Germinal center (tissue), 1 donor: Measurements from ENCODE around the gene MYEOV.
A peak's percentile ranks its signal among the peaks of the same experiment; 100 is the strongest.

Experiments used
- DNase-seq: peaks from one replicate; pipeline ENCODE4 v3.0.0; 2012; ENCODE audit warnings: mixed read lengths, low spot score

The MYEOV gene

DNA sequence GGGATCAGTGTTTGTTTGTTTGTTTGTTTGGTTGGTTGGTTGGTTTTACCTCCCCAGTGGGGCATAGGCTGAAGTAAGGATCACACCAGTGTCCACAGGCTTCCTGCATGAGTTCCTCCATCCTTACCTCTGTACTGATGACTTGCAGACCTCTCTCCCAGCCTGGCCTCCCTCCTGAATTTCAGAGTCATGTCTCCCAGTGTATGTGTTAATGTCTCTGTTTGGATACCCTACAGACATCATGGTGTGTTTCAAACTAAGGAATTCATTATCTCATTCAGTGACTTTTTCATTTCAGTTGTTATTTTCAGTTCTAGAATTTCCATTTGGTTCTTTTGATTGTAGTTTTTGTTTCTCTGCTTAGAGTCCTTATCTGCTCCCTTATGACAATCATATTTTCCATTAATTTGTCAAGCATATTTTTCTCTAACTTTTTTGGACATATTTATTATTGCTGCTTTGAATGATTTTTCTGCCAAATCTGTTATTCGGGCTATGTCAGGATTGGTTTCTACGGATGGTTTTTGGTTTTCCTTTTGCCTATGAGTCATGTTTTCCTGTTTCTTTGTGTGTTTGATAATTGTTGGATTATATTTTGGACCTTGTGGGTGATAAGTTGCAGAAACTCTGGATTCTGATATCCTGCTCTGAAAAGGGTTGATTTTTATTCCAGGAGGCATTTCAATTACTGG lies 23.6 kb downstream of the MYEOV start:
- no peak for DNase-seq

DNA sequence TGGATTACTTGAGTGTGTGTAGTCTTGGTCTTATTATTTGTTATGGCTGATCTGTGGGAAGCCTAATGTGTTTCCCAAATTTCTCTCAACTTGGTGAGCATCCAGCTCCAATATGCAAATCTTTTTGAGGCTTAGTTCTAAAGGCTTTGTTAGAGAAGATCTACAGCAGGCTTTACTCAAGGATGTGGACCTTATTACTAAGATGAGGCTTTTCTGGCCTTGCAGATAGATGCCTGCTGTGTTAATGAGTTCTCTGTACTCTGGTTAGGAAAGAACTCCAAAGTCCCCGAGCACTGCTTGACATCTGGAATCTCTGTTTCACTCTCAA lies 24.1 kb downstream of the MYEOV start:
- DNase-seq, result no peak

DNA sequence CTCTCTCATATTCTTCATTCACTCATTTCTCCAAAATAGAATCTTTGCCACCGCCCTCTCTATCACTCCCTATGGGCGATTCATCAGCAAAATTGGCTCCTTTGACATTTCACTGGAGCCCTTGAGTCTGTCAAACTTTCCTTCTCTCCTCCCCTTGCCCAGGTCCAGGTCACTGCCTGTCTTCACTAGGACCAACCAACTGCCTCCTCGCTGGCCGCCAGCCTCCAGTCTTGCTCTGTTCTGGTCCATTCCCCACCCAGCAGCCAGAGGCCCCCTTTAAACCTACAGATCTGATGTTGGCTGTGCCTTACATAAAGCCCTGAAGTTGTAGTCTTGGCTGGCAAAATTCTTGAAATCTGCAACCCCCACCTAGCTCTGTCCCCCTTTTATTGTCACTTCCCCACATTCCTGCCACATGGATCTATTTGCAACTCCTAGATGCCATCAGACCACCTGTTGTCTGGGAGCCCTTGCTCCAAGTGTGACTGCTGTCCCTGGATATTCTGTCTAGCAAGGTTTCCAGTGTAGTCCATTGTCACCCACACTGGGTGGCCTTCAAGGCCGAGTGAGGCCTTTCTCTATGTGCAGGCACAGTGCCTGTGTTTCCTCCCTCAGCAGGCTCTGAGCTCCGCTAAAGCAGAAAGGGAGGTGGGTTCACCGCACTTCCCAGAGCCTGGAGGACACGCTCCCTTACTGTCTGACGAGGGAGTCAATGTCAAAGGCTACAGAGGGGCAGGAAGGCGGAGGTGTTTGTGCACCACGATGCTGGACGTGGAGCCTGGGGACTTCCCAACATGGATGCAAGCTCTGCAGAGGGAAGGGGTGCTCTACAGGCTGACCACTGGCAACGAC lies 25.5 kb downstream of the MYEOV start:
- DNase-seq, result no peak

DNA sequence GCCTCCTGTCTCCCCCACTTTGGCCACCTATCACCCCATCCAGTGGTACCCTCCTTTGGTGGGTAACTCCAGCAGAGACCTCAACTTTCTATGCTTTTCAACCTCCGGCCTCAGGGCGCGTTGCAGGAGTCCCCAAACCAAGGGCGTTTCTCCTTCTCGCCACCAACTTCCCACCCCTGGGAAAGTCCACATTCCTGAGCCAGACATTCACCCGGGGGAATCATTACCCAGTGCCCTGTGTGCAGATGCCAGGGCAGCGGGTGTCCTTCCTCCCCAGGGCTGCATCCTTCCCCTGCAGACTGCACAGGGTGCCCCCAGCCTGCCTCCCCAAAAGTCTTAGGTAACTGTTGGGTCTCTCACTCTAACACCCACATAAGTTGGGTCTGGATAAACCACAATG lies 26.4 kb downstream of the MYEOV start:
- DNase-seq, result no peak

DNA sequence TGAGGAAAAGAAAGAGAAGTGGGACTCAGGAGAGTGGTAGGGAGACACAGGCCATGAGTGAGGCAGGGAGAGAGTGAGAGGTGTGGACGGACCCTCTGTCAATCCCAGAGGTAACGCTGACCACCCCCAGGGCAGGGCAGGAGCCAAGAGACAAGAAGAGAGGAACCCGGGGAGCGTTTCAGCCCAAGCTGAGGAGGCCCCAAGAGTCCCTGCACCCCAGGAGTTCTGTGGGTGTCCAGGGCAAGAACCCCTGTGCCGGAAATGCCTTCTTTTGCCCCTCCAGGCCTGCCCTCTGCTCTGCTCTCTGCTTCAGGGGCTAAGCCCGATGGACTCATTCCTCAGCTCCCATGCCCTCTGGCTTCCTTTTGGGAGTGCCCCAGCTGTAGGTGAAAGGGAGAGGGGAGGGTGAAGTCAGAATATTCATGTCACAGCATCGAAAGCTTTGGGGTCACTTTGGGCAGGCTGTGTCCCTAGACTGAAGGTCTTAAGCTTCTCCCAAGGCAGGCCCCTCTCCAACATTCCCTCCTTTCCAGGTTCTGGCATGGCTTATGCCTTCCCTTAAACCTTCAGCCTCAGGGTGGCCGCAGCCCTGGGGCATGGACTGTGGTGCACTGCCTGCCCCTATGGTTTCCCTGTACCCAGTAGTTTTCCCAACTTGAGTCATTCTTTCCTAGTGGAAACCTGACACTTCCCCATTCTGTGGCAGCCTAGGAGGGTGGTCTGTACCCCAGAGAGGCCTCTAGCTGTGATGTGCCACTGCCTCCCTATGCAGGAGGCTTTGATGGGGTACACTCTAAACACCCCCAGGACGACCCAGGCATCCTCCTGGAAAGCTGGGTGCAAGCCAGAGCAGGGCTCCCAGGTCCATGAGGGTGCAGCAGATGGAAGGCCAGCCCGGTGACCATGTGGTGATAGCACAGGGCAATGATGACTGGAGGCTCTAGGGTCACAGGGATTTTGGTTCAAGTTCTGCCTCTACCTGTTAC lies 27.1 kb downstream of the MYEOV start:
- no peak for DNase-seq

DNA sequence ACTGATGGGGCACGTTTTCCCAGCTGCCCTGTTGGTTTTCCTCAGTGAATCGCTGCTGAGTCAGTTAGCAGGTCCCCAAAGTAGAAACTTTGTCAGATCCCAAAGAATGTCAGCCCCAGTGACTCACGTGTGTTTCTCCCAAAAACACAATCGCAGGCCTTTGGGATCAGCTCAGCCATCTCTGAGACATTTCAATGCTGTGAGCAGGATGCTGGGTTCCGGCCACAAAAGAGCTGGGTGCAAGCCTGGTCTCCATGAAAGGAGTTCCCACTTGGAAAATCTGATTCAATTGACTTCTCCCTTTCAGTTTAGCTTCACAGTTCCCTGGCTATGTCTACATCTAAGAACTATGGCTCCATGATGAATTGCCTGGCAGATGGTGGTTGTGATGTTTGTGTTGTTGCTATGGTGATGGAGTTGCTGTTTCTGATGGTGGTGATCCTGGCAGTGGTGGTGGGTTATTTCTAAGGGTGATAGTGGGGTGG lies 28.0 kb downstream of the MYEOV start:
- DNase-seq, result no peak

DNA sequence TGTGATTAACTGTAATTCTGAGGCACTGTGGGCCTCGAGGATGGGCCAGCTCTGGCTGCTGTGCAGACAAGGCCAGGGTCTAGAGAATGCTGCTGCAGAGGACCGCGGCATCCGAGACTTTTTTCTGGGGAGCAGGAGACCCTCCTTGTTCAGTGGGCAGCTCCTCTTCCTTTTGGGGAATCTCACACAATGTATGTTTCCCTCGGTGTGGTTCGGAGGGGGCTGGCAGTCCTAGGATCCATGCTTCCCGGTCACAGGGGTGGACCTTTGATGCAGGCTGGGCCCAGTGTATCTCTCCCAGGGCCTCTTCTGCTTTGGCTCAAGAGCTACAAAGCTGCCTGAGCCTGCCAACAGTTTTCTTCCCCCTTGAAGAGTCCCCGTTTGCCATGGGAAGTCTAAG lies 31.5 kb downstream of the MYEOV start:
- DNase-seq, result no peak

DNA sequence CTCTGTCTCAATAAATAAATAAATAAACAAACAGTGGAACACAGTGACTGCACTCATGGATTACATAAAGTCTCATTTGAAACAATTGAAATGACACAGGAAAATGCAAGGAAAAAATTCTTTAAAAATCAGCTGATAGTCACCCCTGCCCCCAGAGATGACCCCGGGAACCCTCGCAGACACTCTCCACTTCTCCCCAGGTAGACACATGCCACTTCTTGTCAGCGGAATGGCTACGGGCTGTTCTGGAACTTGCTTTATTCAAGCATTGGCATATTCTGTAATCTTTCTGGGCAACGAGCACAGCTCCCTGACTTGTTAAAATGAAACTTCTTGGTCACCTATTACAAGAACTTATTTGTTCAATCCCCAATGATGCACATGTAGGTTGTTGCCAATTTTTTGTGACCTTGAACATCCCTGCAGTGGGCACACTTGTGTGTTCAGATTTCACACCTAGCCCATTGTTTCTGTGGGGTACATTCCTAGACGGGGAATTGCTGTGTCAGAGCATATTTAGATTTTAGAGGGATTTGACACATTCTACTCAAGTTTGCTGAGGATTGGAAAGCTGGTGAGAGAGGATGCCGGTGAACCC lies 32.8 kb downstream of the MYEOV start:
- no peak for DNase-seq

DNA sequence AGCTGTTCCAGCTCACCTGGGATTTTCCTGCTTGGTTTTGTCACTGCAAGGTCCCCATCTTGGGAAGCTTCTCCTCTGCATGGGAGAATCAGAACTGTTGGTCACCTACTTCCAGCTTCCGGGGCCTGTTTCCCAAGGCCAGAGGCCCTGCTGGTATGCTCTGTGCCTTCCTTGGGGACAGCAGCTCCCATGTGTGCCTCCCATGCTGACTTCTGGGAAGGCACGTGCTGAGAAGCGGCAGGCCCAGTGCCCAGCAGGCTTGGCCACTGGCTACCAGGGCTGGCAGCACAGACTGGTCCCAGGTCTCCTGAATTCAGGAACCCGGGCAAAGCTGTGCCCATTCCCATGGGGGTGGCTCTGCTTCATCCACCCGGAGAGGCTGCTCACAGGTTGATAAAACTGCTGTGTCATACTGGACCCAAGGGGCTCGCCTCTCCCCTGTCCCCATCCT lies 33.8 kb downstream of the MYEOV start:
- no peak for DNase-seq

DNA sequence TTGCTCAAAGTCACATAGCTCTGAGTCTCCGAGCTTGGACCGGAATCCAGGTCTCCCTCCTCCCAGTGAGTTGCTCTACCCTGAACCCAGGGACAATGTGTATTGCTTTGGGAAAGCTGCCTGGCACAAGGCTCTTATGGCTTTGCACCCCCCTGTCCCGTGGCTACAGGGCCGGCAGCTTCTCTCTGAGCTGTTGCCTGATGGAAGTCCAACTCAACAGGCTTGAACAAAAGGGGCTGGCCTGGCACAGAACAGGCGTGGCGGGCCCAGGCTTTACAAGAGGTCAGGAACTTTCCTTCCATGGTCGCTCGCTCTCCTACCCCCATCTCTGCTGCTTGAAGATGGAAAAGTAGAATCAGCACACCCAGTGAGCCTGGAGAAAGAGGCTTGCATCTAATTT lies 34.3 kb downstream of the MYEOV start:
- DNase-seq, result no peak

DNA sequence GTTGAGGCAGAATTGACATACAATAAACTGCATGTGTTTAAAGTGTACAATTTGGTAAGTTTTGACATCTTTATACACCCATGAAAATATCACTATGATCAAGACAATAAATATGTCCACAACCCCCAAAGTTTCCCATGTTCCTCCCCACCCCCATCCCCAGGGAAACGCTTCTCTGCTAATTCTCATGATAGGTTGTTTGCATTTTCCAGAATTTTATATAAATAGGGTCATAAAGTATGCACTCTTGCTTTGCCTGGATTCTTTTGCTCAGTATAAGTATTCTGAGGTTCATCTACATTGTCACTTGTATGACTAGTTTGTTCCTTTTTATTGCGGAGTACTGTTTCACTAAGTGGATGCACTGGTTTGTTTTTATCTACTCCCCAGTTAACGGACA lies 35.6 kb downstream of the MYEOV start:
- no peak for DNase-seq

DNA sequence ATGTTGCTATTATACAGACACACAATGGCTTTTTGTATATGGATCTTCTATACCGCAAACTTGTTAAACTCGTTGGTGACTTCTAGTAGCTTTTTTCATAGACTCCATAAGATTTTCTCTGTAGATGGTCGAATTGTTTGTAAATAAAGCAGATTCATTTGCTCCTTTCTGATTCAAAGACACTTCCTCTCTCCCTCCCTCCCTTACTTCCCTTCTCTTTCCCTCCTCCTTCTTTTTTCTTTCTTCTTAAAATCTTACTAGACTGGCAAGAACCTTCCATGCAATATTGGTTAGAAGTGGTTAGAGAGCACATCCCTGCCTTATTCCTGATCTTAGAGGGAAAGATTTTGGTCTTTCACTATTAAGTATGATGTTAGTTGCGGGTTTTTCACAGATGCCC lies 36.4 kb downstream of the MYEOV start:
- no peak for DNase-seq

DNA sequence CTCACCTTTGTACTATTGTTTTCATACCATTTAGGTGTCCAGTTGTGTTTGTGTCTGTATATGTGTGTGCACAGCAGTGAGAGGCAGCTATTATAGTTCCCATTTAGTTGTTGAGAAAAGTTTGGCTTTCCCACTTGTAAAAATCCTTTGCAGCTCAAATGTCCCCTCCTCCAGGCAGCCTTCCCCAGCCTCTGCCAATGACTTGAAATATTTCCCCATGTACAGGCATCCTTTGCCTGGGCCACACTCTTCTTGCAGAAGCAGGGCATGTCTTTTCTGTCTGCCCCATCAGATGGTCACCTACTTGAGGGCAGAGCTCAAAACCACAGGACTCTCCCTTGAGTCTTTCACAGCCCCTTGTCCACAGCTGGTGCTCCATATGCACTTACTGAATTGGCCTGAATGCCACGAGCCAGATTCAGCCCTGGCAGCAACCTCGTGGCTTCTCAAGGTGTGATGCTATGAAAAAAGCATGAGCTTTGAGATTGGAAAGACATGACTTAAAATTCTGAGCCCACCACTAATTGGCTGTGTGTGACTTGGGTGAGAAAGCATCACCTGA lies 39.3 kb downstream of the MYEOV start:
- no peak for DNase-seq

DNA sequence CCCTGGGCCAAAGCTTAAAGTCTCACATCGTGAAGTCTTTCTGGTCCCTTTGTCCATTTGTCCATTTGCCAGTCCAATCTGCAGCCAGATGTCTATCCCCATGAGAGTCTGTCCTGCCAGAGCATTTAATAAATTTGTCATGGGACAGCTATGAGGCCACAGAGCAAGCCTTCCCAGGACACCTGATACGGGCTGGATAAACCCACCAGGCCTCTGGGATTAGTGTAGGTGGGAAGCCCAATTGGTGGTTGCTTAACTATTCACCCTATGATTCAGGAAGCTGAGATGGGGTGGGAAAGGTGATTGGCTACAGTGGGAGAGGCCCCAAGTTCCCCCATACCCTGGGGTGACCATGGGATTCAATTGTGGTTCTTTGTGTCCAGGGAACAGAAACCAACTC lies 39.9 kb downstream of the MYEOV start:
- DNase-seq, result no peak

DNA sequence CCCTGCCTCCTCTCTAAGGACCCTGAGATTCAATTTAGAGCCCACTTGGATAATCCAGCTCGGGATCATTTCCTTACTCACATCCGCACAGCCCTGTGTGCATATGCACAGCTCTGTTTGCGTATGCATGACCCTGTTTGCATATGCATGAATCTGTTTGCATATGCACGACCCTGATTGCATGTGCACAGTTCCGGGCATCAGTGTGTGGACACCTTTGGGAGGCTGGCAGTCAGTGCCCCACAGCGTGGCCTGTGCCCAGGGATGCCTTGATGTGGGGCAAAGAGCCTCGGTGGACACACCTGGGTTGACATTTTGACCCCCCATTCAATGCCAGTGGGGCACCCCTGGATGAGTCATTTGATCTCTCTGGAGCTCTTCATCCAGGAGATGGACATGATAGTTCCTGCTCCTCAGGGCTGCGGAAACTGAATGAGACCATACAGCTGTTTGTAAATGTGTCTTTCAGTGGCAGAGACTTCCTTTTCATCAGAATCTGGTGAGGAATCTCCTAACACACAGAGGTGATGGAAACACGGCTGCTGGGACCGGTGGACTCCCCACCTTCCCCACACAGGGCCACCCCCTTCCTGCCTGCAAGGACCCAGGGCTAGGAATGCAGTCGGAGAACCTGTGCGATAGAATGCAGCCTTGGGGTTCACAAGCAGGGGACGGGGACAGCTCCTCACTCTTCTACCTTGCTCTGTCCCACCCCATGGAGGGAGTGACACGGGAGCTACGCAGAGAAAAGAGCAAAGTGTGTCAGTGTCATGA lies 41.2 kb downstream of the MYEOV start:
- no peak for DNase-seq

DNA sequence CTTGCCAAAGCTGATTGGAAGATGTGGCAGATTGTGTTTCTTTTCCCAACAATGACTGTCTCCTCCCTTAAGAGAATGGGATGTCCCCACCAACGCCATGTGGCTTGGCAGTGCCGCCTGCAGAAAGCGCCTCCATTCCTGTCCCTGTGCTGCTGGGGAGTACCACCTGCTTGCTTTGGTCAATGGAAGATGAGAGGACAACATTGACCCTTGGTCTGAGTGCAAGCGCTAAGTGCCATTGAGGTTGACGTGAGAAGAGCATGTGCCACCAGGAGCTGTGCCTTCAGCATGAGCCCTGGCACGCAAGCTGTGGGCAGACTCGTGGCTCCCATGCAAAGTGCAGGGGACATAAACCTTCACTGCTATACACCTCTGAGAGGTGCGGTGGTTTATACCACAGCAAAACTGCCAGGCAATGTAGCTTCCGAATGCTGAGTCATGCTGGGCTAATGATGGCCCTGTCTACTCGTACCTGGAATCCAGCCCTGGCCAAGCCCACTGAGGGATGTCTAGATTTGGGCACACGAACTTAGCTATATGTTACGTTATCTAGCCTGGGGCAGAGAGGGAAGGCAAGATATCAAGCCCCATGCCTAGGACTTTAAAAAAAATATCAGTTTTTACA lies 41.9 kb downstream of the MYEOV start:
- DNase-seq, result no peak

DNA sequence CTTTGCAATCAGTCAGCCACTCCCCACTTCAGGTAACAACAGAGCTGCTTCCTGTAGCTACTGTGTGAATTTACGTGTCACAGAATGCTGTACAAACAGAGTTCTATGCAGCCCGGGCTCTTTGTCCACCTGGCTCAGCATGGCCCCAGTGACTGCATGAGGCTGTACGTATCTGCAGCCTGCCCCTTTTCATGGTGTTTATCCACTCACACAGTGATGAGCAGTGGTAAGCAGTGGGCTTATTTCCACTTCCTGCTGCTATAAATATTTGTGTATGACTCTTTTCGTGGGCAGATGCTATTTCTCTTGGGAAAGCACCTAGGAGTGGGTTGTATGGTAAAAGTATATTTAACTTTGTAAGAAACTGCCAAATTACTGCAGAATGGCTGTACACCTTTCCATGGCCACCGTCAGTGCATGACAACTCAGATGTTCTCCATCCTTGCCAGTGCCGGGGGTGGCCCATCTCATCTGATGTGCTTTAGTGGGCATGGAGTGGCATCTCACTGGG lies 43.3 kb downstream of the MYEOV start:
- peak; percentile 36 for DNase-seq

DNA sequence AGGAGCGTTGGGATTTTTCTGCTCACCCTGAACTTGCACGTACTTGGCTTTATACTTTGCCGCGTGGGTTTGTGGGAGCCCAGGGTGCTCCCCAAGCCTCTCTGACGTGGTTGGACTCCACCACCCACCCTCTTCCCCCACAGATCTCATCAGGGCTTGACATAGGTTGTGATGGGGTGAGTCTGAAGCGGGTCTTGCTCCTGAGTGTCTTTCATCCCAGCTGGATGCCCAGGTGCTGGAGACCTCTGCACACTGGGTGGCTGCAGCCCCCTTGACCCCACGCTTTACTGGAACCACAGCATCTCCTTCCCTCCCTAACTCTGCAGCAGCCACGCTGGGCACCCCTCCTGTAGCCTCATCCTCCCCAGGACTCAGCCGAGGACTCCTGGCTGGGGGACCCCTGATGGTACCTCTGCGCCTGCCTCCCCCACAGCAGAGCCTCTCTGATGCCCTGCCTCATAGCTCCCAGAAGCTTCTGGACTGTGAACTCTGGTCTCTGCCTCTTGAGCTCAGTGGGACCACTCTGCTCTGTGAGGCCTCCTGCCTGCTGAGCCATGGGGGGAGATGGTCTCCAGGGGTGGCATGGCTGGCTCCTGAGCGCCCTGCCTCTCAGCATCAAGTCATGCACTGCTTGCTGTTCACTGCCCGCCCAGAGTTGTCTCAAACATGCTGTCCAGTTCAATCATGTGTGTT lies 45.2 kb downstream of the MYEOV start:
- no peak for DNase-seq

DNA sequence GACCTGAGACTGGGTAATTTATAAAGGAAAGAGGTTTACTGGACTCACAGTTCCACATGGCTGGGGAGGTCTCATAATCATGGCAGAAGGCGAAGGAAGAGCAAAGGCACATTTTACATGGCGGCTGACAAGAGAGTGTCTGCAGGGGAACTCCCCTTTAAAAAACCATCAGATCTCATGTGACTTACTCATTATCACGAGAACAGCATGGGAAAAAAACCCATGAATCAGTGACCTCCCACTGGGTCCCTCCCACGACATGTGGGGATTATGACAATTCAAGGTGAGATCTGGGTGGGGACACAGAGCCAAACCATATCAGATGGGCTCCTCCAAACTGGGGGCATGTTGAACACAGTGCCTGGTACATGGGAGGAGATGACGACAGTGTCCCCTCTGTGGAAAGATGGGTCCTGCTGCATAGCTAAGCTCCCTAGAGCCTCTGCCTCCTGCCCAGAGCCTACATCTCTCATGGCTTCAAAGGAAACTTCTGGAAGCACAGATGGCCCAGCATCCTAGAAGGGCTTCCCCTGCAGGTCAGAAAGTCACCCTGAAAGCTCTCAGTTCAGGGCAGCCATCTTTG lies 46.1 kb downstream of the MYEOV start:
- DNase-seq, result no peak
